Panc1 (cell line): ENCODE measurements around the gene CD96. TPM values are rescaled to one million over a fixed set of nuclear protein-coding genes. Genes with fewer than 3 reads are reported as not detected.

Experiments used
- ATAC-seq: fragments of 200-7000 bp; cut with Tn5 transposase; 2 replicates; pipeline ENCODE4 v1.9.1; 2020; ENCODE audit warnings: mild to moderate bottlenecking, moderate library complexity
- BruUV-seq: library from RNA; stranded (reverse); fragments of 400-500 nt; replicated peaks from 2 replicates; lab custom pipeline; 2021; lab: Mats Ljungman, UMichigan
- CTCF ChIA-PET: fragments of 300-600 bp; sonication (Branson Sonifier 250); formaldehyde crosslinking; loops from one replicate; lab custom pipeline; 2022; ENCODE audit warnings: antibody characterized with exemption; lab: Charles Lee
- POLR2A ChIA-PET: fragments of 300-600 bp; sonication (Branson Sonifier 250); formaldehyde crosslinking; loops from one replicate; lab custom pipeline; 2022; ENCODE audit warnings: antibody characterized with exemption; lab: Charles Lee
- DNase-seq: peaks from one replicate; pipeline ENCODE4 v3.0.0-alpha.2; 2010; ENCODE audit warnings: low read depth, low spot score
- H3K27ac ChIP-seq: 2 replicates; pipeline ENCODE4 v1.5.1; 2011; ENCODE audit warnings: mild to moderate bottlenecking, low read length, inconsistent platforms
- H3K27me3 ChIP-seq: fragments of 200-500 bp; sonication (Bioruptor generic); 2 replicates; pipeline ENCODE4 v1.6.0; 2014; ENCODE audit warnings: low read length, inconsistent platforms; ENCODE audit not compliant: control insufficient read depth, insufficient read depth
- H3K36me3 ChIP-seq: fragments of 200-500 bp; sonication (Bioruptor generic); 2 replicates; pipeline ENCODE4 v1.5.1; 2014; ENCODE audit warnings: inconsistent platforms, mild to moderate bottlenecking, low read length, moderate library complexity; ENCODE audit not compliant: control insufficient read depth, insufficient read depth
- H3K4me1 ChIP-seq: 2 replicates; pipeline ENCODE4 v1.5.1; 2011; ENCODE audit warnings: inconsistent platforms, mild to moderate bottlenecking, low read length, moderate library complexity; ENCODE audit not compliant: control insufficient read depth, insufficient read depth
- H3K4me3 ChIP-seq, 2 experiments: 2 replicates each; pipeline ENCODE4 v1.5.1; 2011 to 2012; ENCODE audit warnings: low read depth in 2 of 2, low read length in 2 of 2, mild to moderate bottlenecking in 2 of 2, inconsistent platforms in 1 of 2, moderate library complexity in 1 of 2
- H3K9me3 ChIP-seq: fragments of 200-500 bp; sonication (Bioruptor generic); 2 replicates; pipeline ENCODE4 v1.5.1; 2014; ENCODE audit warnings: low read depth, mild to moderate bottlenecking, inconsistent platforms, low read length, moderate library complexity; ENCODE audit not compliant: control insufficient read depth, insufficient read depth
- CTCF ChIP-seq: fragments of 450-650 bp; IDR thresholded peaks from 2 replicates; pipeline ENCODE4 v1.5.1; 2017; ENCODE audit warnings: mild to moderate bottlenecking
- POLR2AphosphoS5 ChIP-seq: IDR thresholded peaks from 2 replicates; pipeline ENCODE4 v1.6.1; 2012; ENCODE audit warnings: mild to moderate bottlenecking, low read depth, low read length, moderate library complexity
- REST ChIP-seq, 2 experiments: IDR thresholded peaks; 2 replicates each; pipeline ENCODE4 v1.6.1; 2011 to 2012; ENCODE audit warnings: low read depth in 2 of 2, control low read depth in 1 of 2, low read length in 1 of 2, mild to moderate bottlenecking in 1 of 2, moderate library complexity in 1 of 2; ENCODE audit not compliant: insufficient read depth in 1 of 2
- SIN3A ChIP-seq: IDR thresholded peaks from 2 replicates; pipeline ENCODE4 v1.6.1; 2012; ENCODE audit warnings: low read depth, mild to moderate bottlenecking, low read length, moderate library complexity, borderline replicate concordance; ENCODE audit not compliant: insufficient read depth
- TCF7L2 ChIP-seq: IDR thresholded peaks from 2 replicates; pipeline ENCODE4 v1.6.1; 2011; ENCODE audit warnings: mild to moderate bottlenecking, low read depth, low read length, inconsistent platforms
- in situ Hi-C: cut with HindIII; loops from 2 replicates; pipeline ENCODE4 v1.10.0; 2016; ENCODE audit warnings: low sequenced_read_pairs, low pct_unique_long_range_greater_than_20kb
- intact Hi-C: fragments of 100-400 bp; cut with micrococcal nuclease; formaldehyde crosslinking; loops from one replicate; pipeline ENCODE4 v1.10.0; 2022; ENCODE audit not compliant: unreplicated experiment
- total RNA-seq: library from RNA; stranded (reverse); gene quantifications from one replicate; pipeline ENCODE4 v1.2.1, GENCODE V29; 2021; ENCODE audit not compliant: unreplicated experiment

CD96 gene
- total RNA-seq, 1 experiment from 2014 or later = not detected

- intact Hi-C loops (no loop called here), in situ Hi-C loops (no loop called here)
- DNase-seq (no peak), ATAC-seq (no peak)
- no peaks in the 10 kb centered on the region for H3K9me3 ChIP-seq
- TF ChIP-seq TCF7L2 (no peak), POLR2AphosphoS5 (no peak), CTCF (no peak), REST (IDR thresholded peaks at IDR 0.05; ENCODE audit: insufficient read depth in 1 of 2, low read depth in 2 of 2, low read length in 1 of 2) (no peak), SIN3A (no peak)
- no TSS peak for BruUV-seq
- CTCF ChIA-PET = no interaction called here
- POLR2A ChIA-PET = no interaction called here
- no peaks in the 10 kb centered on the region for H3K36me3 ChIP-seq
- H3K27me3 ChIP-seq = no peaks in the 10 kb centered on the region
- no peak overlapping the region for H3K27ac ChIP-seq
- no peaks in the 10 kb centered on the region for H3K4me1 ChIP-seq
- no peak overlapping the region for H3K4me3 ChIP-seq
These were observed 52.8 kb downstream of the CD96 start for GRCh38 chr3:111594781-111595180.

- no TSS peak for BruUV-seq
- Histone ChIP-seq H3K36me3 (no peaks in the 10 kb centered on the region), H3K9me3 (no peaks in the 10 kb centered on the region), H3K27me3 (no peaks in the 10 kb centered on the region), H3K4me3 (no peak within 1 kb of the TSS), H3K27ac (no peak within 1 kb of the TSS), H3K4me1 (no peaks in the 10 kb centered on the region)
- ChIA-PET POLR2A (no interaction called here), CTCF (no interaction called here)
- intact Hi-C loops (no loop called here), in situ Hi-C loops (no loop called here)
- DNase-seq (no peak), ATAC-seq (no peak)
- no peak for TF ChIP-seq TCF7L2
- TF ChIP-seq REST (IDR thresholded peaks at IDR 0.05; ENCODE audit: insufficient read depth in 1 of 2, low read depth in 2 of 2, low read length in 1 of 2) = no peak
- no peak for TF ChIP-seq CTCF
- no peak for TF ChIP-seq POLR2AphosphoS5
- no peak for TF ChIP-seq SIN3A
These were observed 53.2 kb downstream of the CD96 start, which contains the start of gene ZBED2 for GRCh38 chr3:111595232-111595631. Gene ZBED2, minus strand, starts transcription at chr3:111595346. Its CDS starts 1,145 bp downstream, at chr3:111594201.
